HG03175 (cell line): ENCODE data around the gene NIPBL.
A peak's percentile ranks its signal among the peaks of the same experiment; 100 is the strongest.
"Not testable (repeated sequence)": the region's sequence is repeated elsewhere in the genome, so short reads cannot be mapped to it uniquely, and the experiment has no call there.

Experiments
- ATAC-seq: cut with Tn5 transposase; IDR thresholded peaks from one replicate; pipeline ENCODE4 v1.9.1; 2021; ENCODE audit warnings: mild to moderate bottlenecking, moderate library complexity; ENCODE audit not compliant: unreplicated experiment

NIPBL gene

DNA sequence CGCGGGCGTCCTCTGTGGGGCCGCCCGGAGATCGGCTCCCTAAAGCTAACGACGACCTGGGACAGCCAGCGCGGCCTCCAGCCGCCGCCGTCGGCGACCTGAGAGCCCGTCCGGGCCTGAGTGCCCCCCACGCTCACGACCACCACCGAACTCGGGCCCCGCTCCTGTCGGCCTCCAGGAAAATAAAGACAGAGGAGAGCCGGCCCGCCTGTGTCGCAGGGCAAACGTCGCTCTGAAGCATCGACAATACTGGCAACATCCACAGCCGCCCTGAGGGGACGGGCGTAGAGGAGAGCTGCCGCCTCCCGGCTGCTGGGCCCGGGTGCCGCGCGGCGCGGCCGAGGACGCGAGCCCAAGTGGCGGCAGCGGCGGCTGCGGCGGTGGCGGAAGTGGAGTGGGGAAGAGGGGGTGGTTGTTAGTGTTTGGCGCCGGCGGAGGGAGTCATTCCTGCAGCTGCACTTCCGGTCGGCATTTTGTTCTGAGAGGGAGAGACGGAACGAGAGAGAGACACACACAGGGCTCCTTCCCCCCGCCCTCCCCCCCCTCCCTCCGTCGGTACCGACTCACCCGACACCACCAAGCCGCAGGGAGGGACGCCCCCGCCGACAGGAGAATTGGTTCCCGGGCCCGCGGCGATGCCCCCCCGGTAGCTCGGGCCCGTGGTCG lies at the start of gene NIPBL:
Gene NIPBL (plus strand): TSS at position 471 of the 666 bp plus-strand sequence. CDS start 76,928 bp downstream, outside the sequence.
- ATAC-seq, result peak; percentile 67

DNA sequence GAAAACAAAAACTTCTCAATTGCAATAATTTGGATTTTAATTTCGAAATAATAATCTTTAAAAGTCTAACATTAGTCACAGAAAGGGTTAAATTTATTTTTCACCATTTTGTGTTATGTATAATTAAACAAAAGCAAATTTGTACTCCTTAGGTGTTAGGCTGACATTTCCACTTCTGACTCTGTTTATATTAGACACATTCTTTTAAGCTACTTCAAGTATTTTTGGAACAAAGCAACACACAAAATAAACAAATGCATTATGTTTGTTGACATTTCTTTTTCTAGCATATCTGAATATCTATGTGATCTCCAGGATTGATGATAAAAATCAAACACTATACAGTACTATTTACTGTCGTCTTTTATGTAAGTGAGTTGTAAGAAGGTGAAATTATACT lies 44.3 kb upstream of the NIPBL start:
- no peak for ATAC-seq

DNA sequence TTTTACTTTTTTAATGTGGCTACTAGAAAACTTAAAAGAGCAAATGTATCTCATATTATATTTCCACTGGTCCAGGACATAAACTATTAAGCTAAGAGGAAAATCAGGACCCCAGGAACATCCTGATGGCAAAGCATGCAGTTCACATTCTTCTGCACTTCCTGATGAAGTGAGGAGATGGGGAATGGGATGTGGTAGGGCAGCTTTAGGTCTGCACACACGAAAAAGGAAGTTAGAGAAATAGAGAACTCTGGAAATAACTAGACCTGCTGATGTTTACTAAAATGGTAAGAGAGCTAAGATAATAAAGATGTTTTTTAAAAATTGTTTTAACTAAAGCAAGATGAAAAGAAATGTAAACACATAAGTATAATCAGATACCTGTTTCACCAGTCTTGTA lies 39.7 kb upstream of the NIPBL start:
- no peak for ATAC-seq

GRCh38 chr5:36839489-36840476 lies 36.8 kb upstream of the NIPBL start:
- ATAC-seq, result no peak

DNA sequence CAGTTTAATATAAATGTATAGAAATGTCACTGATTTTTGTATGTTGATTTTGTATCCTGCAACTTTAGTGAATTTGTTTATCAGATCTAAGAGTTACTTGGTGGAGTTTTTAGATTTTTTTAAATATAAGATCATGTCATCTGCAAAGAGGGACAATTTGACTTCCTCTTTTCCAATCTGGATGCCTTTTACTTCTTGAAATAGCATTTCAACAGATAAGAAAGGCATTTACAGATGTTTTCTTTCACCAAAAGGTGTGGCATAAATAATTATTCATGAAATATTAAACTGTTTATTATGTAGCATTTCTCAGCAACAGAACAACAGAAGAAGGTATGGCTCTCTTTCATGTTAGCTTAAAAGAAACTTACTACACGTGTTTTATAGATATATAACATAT lies 34.9 kb upstream of the NIPBL start:
- ATAC-seq, result no peak

- ATAC-seq, result no peak
These were observed 34.5 kb upstream of the NIPBL start for GRCh38 chr5:36842087-36842486.

DNA sequence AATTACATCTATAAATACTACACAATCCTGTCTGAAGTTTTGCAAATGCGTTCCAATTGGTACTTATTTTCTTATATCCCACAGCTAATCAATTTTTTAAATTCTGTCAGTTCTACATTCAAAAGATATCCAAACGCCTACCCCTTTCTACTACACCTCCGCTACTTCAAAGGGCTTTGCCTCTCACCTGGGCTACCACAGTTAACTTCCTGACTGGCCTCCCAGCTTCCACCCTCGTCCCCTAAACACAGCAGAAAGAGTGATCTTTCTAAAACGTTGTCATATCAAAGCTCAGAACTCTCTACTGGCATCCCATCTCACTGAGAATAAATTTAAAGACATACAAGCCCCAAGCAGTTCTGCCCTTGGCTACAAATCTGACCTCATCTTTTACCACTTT lies 32.3 kb upstream of the NIPBL start:
- ATAC-seq, result no peak

DNA sequence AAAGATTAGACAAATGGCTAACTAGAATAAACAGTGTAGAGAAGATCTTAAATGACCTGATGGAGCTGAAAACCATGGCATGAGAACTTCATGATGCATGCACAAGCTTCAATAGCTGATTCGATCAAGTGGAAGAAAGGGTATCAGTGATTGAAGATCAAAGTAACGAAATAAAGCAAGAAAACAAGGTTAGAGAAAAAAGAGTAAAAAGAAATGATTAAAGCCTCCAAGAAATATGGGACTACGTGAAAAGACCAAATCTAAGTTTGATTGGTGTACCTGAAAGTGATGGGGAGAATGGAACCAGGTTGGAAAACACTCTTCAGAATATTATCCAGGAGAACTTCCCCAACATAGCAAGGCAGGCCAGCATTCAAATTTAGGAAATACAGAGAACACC lies 28.0 kb upstream of the NIPBL start:
- not testable (repeated sequence) for ATAC-seq

DNA sequence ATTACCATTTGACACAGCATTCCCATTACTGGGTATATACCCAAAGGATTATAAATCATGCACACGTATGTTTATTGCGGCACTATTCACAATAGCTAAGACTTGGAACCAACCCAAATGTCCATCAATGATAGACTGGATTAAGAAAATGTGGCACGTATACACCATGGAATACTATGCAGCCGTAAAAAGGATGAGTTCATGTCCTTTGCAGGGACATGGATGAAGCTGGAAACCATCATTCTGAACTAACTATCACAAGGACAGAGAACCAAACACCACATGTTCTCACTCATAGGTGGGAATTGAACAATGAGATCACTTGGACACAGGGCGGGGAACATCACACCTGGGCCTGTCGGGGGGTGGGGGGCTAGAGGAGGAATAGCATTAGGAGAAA lies 23.7 kb upstream of the NIPBL start:
- ATAC-seq, result not testable (repeated sequence)

DNA sequence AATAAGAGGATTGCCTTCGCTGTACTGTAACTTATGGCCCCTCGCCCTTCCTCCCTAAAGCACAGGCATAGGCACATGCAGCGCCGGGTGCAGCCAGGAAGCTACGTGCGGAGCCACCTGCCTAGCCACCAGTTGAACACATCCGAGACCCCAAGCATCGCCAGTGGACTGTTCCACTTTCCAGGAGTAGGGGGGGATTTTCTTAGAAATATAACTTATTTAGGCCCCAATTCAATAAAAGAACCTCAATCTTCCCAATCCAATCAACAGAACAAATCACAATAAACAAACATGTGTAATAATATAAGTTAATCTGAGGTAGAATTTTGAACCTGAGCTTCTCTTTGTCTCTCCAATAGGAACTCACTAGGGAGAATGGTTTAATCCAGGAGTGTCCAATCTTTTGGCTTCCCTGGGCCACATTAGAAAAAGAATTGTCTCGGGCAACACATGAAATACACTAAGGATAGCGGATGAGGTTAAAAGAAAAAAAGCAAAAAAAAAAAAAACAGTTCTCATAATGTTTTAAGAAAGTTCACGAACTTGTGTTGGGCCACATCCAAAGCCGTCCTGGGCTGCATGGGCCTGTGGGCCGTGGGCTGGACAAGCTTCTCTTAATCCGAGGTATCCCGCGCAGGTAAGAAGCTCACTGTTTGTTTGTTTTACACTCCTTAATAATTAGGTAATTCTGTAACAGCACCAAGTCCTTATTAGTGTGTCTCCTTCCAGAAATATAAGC lies 22.0 kb upstream of the NIPBL start:
- ATAC-seq, result no peak

DNA sequence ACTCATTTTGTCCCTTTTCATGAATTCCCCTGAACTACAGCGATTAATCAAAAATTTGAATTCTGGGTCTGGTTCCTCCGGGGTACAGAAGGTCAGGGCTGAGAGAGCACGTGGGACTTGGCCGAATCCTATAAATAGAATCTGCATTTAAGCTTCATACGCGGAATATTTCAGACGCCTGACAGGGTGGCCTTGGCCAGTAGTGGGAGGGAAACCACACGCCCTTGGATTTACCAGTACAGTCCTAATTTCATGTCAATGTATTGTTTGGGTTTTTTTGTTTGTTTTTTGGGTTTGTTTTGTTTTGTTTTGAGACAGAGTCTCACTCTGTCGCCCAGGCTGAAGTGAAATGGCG lies 21.5 kb upstream of the NIPBL start:
- ATAC-seq, result no peak

GRCh38 chr5:36861871-36862270 lies 14.7 kb upstream of the NIPBL start:
- no peak for ATAC-seq

DNA sequence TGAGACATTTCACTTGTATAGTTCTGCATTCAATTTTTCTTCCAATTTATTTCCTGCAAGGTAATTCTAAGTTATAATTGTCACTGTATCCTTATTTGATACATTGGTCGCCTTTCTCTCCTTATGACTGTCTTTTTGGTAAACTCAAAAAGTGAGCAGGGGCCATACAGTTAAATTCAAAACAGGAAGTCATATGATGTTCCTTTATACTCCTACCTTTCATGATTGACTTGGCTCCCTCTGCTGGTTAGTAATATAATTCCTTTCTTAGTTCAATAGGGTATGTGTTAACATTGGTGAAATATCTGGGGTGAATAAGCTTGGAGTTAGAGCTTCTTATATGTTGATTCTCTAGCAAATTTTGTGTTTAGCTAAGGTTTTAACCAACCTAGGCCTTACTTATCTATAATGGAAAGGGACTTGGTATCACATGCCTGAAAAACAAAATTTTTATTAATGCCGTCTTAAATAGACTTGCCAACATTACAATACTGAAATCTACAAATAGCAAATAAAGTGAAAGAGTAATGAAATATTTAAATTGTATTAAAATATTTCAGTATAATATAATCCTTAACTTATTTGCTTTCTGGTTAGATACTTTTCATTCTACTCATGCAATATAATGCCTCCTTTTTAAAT lies 6.0 kb upstream of the NIPBL start:
- ATAC-seq, result peak; percentile 87

DNA sequence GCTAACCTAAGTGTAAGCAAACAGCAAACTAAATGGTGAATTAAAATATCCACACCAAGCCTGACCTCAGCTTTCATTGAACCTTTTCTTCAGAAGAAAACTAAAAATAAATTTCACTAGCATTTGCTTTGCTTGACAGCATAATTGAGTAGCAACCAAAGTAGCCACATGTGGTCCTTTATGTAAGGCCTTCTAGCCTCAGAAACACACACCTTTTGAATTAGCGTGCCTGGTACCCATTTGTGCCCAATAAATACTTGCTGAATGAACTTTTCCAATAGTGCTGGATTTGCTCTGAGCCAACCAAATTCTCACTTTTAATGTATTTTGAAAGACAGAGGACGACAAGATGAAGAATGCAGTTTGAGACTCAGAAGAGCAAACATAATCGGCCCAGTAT lies 2.1 kb upstream of the NIPBL start:
- no peak for ATAC-seq

DNA sequence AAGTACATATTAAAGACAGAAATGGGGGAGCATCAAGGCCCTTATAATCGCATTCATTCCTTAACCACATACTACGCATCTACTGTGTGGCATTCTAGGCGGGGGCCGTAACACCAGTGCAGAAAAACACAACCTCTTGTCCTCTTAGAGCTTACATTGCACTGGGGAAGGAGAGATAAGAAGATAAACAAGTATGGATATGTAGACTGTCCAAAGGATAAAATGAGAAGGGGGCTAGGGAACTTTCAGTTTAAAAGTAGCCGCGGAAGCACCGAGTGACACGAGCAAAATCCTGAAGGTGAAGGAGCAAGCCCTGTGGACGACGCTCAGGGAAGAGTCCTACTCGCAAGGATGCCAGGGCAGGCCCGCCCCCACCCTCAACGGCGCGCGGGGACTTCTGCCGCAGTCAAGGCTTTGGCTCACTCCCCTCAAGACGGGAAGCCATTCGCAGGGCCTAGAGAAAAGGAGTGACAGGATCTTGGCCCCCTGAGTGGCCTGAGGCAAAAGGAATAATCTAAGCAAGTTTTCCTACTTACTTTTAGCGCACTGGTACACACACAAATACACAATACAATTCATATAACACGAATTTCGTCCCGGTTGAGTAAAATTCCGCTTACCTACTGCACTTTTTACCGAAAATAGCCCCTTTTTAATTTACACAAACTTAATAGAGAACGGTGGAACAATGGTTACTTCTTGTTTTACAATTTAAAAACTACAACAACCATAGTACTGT lies 1.3 kb upstream of the NIPBL start:
- no peak for ATAC-seq

DNA sequence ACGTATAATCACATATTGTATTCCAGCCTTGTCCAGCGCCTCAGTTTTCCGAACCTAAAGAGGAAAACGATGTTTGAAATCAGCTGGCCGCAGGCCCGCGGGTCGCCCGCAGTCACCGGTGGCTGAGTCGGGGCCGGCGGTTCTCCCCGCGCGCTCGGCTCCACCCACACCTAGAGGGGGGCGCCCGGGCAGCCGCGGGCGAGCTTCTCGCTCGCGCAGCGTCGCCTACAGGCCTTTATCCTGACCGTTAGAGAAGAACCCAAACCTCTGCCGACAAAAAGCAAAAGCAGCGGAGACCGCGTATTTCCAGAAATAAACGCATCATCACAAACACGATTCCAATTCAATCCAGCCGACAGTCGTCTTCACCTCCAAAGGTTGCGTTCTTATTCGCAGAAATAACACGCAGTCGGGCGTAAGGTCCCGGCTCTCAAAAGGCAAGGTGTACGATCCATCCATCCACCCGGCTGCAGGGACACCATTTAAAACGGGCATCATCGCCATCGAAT lies 725 bp upstream of the NIPBL start:
- peak; percentile 60 for ATAC-seq

GRCh38 chr5:36876965-36877666 lies 547 bp downstream of the NIPBL start:
- peak; percentile 24 for ATAC-seq

- peak; percentile 14 for ATAC-seq
These were observed 1.3 kb downstream of the NIPBL start for GRCh38 chr5:36877667-36878391.
